A549 (cell line): ENCODE results near the gene LARP1B.

Experiments used
- CTCF ChIP-seq: fragments of >200 bp; sonication (Bioruptor Twin); formaldehyde crosslinking; IDR thresholded peaks from 3 replicates; pipeline ENCODE4 v1.5.1; 2016
- JUN ChIP-seq, 2 experiments: fragments of >200 bp; sonication (Bioruptor Twin); formaldehyde crosslinking; IDR thresholded peaks; 2 replicates in 1 of 2; 3 replicates in 1 of 2; pipeline ENCODE4 v1.6.1; 2016 to 2017
- KDM1A ChIP-seq: fragments of 200-600 bp; sonication (generic); IDR thresholded peaks from 2 replicates; pipeline ENCODE4 v1.6.1; 2016; ENCODE audit warnings: low read depth, mild to moderate bottlenecking
- MAX ChIP-seq: IDR thresholded peaks from 2 replicates; pipeline ENCODE4 v1.6.1; 2012
- MYC ChIP-seq: IDR thresholded peaks from 2 replicates; pipeline ENCODE4 v1.6.1; 2012; ENCODE audit warnings: mild to moderate bottlenecking, inconsistent platforms, low read length, improper control_type of control experiment, borderline replicate concordance
- POLR2A ChIP-seq: IDR thresholded peaks from 2 replicates; pipeline ENCODE4 v1.6.1; 2012; ENCODE audit warnings: mild to moderate bottlenecking, low read length

GRCh38 chr4:128161138-128161537 is 100.0 kb downstream of the LARP1B start:
- no peak for TF ChIP-seq POLR2A
- TF ChIP-seq CTCF: no peak
- no peak for TF ChIP-seq JUN (IDR thresholded peaks at IDR 0.05)
- TF ChIP-seq MYC: no peak
- TF ChIP-seq KDM1A: no peak
- no peak for TF ChIP-seq MAX
